OCI-LY7 (cell line): Measurements from ENCODE around the gene AHNAK2.

Experiments
- EZH2phosphoT487 ChIP-seq: fragments of 200-600 bp; sonication (generic); IDR thresholded peaks from 2 replicates; pipeline ENCODE4 v1.6.1; 2018; ENCODE audit warnings: low read depth, borderline replicate concordance, mild to moderate bottlenecking, mixed run types, antibody characterized with exemption, low read length, moderate library complexity, mixed read lengths
- TF ChIP-seq, protein P1 (sequence below): fragments of 200-600 bp; sonication (generic); conservative IDR thresholded peaks from 2 replicates; pipeline ENCODE4 v1.5.1; 2014; ENCODE audit warnings: mild to moderate bottlenecking, antibody characterized with exemption, low read length, moderate library complexity, mixed read lengths

DNA sequence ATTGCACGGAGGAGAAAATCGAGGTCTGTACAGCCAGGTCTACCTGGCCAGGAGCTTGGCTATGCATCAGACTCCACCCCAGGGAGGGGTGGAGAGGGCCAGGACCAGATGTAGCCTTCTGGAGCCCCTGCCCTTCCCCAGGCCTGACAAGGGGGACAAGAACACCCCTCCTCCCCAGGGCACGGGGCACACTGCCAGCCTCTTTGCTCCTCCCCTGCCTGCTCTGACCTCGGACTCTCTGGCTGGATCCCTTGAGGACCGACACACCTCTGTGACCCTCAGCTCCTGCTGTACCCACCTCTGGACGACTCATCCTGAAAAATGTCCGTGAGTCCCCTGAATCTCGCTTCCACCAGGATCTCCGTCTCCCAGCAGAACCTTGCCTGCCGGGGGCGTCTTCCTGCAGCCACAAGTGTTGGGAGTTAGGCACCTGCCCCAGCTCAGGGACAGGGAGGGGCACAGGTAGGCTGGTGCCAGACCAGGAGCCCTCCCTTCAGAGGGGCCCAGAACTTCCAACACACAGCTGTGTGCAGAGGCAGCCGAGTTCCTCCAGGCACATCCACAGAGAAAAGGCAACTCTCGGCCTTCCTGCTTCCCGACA lies 21.8 kb downstream of the AHNAK2 start:
- TF ChIP-seq, protein P1, sequence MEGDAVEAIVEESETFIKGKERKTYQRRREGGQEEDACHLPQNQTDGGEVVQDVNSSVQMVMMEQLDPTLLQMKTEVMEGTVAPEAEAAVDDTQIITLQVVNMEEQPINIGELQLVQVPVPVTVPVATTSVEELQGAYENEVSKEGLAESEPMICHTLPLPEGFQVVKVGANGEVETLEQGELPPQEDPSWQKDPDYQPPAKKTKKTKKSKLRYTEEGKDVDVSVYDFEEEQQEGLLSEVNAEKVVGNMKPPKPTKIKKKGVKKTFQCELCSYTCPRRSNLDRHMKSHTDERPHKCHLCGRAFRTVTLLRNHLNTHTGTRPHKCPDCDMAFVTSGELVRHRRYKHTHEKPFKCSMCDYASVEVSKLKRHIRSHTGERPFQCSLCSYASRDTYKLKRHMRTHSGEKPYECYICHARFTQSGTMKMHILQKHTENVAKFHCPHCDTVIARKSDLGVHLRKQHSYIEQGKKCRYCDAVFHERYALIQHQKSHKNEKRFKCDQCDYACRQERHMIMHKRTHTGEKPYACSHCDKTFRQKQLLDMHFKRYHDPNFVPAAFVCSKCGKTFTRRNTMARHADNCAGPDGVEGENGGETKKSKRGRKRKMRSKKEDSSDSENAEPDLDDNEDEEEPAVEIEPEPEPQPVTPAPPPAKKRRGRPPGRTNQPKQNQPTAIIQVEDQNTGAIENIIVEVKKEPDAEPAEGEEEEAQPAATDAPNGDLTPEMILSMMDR = no peak
- no peak for TF ChIP-seq EZH2phosphoT487
